ENCODE data around the gene AGA. TPM values are rescaled to one million over a fixed set of nuclear protein-coding genes. Genes with fewer than 3 reads are reported as not detected.

Gene AGA
- total and polyA plus RNA-seq, 2 of the 4 experiments (the other 2 are of a cell fraction) = 26.3 to 38.5 TPM

GRCh38 chr4:177483271-177483670 lies 41.0 kb upstream of the AGA start:
- no peaks in the 10 kb centered on the region for H4K20me1 ChIP-seq (ENCODE audit: insufficient read depth, low read length)
- H2BK20ac ChIP-seq (ENCODE audit: low read depth, low read length) = peak overlapping the region; percentile 97
- peak overlapping the region; percentile 88; the same call in 1 of the 2 replicates for H3K4ac ChIP-seq (ENCODE audit: low read depth, low read length)
- ChIA-PET POLR2A (ENCODE audit: unreplicated experiment) (no interaction called here), CTCF (no interaction called here)
- peak overlapping the region; percentile 50 for H3K27ac ChIP-seq (ENCODE audit: insufficient read depth, low read length)
- H3K9me3 ChIP-seq (ENCODE audit: control insufficient read depth, insufficient read depth, low read length) = no peaks in the 10 kb centered on the region
- DNase-seq = peak; percentile 25
- H3K56ac ChIP-seq (ENCODE audit: extremely low read depth, insufficient read depth, low read length) = no peak overlapping the region; the same call in 1 of the 2 replicates
- H3K23ac ChIP-seq (ENCODE audit: low read depth, low read length) = peak overlapping the region; percentile 86
- no peak overlapping the region for H2AFZ ChIP-seq (replicated peaks; ENCODE audit: low read length, poor library complexity)
- peak overlapping the region; percentile 100 for H3K18ac ChIP-seq (ENCODE audit: low read depth, low read length)
- no peak overlapping the region for H3K4me3 ChIP-seq (ENCODE audit: insufficient read depth, low read depth, low read length)
- intact Hi-C loops (cut with micrococcal nuclease) = loop anchor here (5.0 kb wide), 1 partner anchor 366 kb away; no protein-coding TSS in a partner anchor
- in situ Hi-C loops (cut with MboI; ENCODE audit: low sequenced_read_pairs) = no loop called here
- dilution Hi-C loops (cut with HindIII; ENCODE audit: low sequenced_read_pairs, unreplicated experiment) = no loop called here
- H3K4me2 ChIP-seq (ENCODE audit: low read depth, low read length) = no peak overlapping the region
- WGBS, 2 experiments (ENCODE audit: extremely low coverage in 2 of 2, insufficient read length in 1 of 2) = no CpG with 5 or more reads among the region's 1 CpG
- peak overlapping the region; percentile 100 for H2BK5ac ChIP-seq (ENCODE audit: low read depth, low read length, poor library complexity, severe bottlenecking)
- no TSS peak for BruUV-seq (replicated peaks)
- peak overlapping the region; percentile 96 to 98 for H4K8ac ChIP-seq (ENCODE audit: low read depth in 2 of 2, low read length in 2 of 2)
- H3K27me3 ChIP-seq (ENCODE audit: control insufficient read depth, insufficient read depth, low read length) = no peaks in the 10 kb centered on the region
- no peak for ATAC-seq (ENCODE audit: low read depth)
- H2BK120ac ChIP-seq (ENCODE audit: low read depth, low read length) = peak overlapping the region; percentile 98
- 0 out of 2 replicates have a peak overlapping the region, but pooled peaks have one; percentile 35 for H2AK5ac ChIP-seq (ENCODE audit: low read depth, low read length)
- peaks cover 0 to 3% of the 10 kb centered on the region in 2 experiments; a peak in 1 of 4 replicates for H3K79me1 ChIP-seq (ENCODE audit: low read depth in 1 of 2, low read length in 2 of 2)
- TF ChIP-seq RFX5 (IDR thresholded peaks at IDR 0.05; ENCODE audit: low read depth, low read length) = no peak
- TF ChIP-seq CHD1 (IDR thresholded peaks at IDR 0.05; ENCODE audit: low read depth, low read length) = no peak
- peak overlapping the region; percentile 98 for H4K91ac ChIP-seq (ENCODE audit: insufficient read depth, low read depth, low read length)
- no peaks in the 10 kb centered on the region for H3K36me3 ChIP-seq (ENCODE audit: control insufficient read depth, insufficient read depth, low read length)
- peak overlapping the region; percentile 94 for H4K5ac ChIP-seq (ENCODE audit: low read depth, low read length)
- no peak overlapping the region for H3K9ac ChIP-seq (ENCODE audit: low read depth, low read length)
- H3K9me1 ChIP-seq (ENCODE audit: insufficient read depth, low read length) = peaks cover 4% of the 10 kb centered on the region; the same call in 1 of the 2 replicates
- peak overlapping the region; percentile 100 for H2BK15ac ChIP-seq (ENCODE audit: low read depth, low read length)
- peaks cover 13% of the 10 kb centered on the region for H3K4me1 ChIP-seq (ENCODE audit: control insufficient read depth, insufficient read depth, low read length)
- no peak overlapping the region for H2AK9ac ChIP-seq (replicated peaks; ENCODE audit: low read depth, low read length, poor library complexity)
- H3K14ac ChIP-seq (replicated peaks; ENCODE audit: low read depth, low read length) = peak overlapping the region; percentile 97
